Measurements from ENCODE around the gene C1QBP.

- TF ChIP-seq CTCF (IDR thresholded peaks at IDR 0.05 in 4 of 5, conservative IDR thresholded peaks at IDR 0.05 in 1 of 5) (no peak), POLR2A (IDR thresholded peaks at IDR 0.05) (no peak)
Measured at GRCh38 chr17:5396612-5397011, 42.3 kb downstream of the C1QBP start.
